HG03108 (cell line): ENCODE results near the gene UNK.
"Not testable (repeated sequence)": the region's sequence is repeated elsewhere in the genome, so short reads cannot be mapped to it uniquely, and the experiment has no call there.

Experiments
- ATAC-seq: cut with Tn5 transposase; IDR thresholded peaks from one replicate; pipeline ENCODE4 v1.9.1; 2021; ENCODE audit warnings: moderate library complexity; ENCODE audit not compliant: unreplicated experiment

Gene UNK

DNA sequence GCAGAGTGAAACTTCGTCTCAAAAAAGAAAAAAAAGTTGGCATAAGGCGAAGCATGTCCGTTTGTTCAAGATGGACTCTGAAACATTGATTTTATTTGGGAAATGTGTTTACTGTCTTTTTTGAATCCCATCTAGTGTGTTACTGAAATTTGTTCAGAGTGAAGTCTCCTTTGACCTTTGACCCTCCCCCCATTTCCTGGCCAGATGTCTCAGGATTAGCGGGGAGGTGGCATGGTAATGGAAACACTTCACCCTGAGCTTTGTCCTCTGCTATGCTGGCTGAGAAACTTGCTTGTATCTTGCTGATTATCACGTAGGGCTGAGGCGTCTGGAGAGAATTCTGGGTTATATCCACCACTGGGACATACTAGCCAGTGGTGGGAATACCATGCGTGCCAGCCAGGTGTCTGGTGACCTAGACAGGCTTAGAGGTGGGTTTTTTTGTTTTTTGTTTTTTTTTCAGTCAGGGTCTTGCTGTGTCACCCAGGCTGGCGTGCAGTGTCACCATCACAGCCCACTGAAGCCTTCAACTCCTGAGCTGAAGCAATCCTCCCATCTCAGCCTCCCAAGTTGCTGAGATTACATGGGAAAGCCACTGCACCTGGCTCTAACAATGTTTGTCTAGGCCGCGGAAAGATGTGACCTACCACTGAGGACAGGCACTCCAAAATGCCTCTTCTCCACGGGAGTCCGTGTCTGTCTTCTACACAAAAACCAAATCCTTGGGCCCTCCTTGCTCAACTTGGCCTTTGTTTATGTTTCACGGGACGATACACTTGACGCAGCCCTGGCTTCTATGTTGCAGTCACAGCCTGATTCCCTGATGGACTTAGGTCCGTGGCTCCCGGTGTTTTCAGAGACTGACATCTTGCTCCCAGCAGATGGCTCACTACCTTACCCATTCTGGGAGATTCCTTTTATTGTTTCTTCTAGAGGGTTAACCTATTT is 13.0 kb upstream of the UNK start:
- no peak for ATAC-seq

DNA sequence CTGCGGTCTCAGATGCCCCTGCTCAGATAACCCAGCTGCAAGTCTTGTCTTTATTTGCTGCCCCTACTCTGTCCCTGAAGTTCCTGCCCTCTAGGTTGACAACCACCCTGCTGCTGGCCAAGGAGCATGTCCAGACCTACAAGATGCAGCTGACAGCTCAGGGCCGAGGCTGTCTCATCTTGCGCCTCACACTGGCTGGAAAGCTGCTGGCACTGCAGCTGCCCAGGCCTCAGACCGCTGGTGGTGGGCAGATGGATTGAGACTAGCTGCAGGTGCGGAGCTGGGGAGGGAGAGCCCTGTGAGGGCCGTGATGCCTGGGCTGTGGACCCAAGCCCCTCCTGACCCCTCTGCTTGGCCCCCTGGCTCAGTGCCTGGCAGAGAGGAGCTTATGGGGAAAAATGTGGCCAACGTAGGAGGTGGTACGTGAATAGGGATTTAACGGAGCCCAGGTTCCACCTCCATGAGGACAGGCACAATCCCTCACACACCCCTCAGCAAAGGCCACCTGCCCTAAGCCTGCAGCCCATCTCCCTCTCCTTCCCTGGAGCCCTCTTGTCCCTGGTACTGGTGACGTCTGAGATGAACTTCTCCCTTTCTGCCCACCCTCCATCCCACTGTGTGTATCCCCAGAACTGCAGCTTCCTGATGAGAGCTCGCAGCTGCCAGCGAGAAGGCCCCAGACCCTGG is 11.3 kb upstream of the UNK start:
- ATAC-seq = no peak

DNA sequence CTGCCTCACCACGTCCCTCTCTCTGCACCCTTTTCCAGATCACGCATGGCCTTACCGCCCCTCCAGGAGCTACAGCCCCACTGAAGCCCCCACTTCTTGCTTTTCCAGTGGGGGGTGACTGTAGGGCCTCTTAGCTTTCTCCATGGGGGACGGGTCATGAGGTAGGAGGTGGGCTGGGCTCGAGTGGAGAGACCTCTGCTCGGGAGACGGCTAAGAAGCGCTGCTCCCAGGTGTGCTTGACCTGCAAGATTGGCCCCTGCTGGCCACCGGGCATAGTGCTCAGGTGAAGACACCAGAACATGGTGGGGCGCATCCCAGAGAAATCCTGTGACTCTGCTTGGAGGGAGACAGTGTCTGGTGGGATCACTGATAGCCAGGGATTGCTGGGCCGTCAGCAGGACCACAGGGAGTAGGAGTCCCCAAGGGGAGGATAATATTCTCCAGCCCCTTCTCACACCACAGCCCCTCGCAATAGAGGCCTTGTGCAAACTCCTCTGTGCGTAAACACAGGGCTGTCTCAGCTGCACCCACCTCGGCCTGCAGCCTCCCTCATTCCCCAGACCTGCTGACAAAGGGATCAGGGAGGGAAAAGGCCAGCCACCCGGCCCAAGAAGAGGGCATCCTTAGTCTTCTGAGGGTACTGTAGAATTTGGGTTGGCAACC is 10.7 kb upstream of the UNK start:
- no peak for ATAC-seq

DNA sequence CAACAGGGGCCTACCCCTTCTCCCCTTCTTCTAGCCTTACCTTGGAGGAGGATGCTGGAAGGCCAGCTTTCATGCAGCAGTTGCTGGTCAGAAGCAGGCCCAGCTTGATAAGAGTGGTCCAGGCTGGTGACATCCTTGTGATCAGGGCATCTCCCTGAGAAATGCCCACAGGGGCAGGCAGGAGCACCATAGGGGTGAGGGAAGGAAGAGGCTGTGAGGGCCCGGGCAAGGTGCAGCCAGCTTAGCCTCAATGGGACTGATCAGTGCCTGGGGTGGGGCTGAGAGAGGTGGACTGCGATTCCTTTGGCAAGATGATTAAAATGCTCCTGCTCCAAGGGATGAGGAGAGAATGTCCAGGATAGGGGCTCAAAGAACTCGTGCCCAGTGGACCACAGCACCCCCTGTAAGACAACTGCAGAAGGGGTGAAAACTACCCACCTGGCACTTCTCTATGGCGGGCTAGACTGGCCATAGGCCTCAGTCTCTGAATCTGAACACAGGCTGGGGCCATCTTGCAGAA is 10.1 kb upstream of the UNK start:
- no peak for ATAC-seq

DNA sequence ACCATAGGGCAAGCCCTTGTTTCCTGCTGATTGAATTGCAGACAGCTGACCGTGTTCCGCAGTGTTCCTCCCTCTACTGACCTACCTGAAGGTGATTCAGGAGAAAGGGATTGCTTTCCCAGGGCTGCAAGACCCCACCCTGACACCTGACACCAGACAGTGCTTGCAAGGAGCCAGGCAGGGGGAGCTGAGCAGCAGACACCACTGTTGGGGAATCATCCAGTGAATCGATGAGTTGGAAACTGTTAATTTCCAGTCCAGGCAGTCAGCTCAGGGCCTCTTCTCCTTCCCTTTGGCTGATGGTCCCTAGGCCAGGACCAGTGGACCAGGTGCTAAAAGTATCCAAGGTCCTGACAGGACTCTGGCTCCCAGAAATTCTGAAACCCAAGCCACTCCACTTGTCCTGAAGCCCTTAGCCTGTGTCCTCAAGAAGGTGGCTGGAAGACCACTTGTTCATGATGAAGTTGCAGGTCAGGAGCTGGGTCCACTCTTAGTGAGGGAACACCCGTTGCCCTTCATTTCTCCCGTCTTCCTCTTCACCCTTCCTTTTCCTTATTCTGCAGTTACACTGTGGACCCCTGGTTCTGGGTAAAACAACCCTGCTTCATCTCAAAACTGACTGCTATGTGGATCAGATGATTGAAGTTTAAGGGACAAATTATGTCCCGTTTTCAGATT is 9.5 kb upstream of the UNK start:
- no peak for ATAC-seq

DNA sequence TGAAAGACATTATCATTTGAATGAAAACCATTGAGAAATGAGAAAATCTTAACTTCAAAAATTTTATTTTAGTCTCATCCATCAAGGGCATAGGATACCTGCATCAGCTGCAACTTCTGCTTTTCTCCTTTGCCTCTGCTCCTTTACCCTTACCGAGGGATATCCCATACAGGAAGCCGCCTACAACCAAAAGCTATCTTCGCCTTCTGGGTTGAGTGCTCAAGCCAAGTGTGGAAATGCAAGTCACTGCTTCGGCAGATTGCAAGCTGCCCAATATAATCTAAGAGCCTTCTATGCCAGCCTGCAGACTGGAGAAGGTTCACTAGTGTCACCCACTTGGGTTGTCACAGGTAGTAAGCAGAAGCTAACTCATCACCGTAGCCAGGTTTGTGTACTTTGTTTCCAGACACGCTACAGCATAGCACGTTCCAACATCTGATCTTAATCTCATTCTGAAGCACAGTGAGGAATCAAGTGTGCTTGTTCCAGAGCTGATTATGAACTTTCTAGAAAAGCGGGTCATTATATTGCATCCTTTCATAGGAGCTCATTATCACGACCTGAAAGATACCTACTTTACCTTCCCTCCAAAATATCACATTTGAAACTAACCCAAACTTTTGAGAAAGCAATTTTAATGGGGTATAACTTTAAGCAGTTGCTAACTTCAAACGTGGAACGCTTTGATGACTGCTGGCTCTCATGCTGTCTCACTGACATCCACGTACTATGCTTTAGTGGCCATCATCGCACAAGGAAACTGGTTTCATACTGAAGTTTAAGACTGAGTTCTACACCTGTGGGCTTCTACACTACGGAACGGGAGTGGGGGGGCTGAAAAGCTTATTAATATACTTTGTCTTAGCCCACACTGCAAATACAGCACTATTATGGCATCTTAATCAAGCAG is 8.0 kb upstream of the UNK start:
- ATAC-seq = no peak

DNA sequence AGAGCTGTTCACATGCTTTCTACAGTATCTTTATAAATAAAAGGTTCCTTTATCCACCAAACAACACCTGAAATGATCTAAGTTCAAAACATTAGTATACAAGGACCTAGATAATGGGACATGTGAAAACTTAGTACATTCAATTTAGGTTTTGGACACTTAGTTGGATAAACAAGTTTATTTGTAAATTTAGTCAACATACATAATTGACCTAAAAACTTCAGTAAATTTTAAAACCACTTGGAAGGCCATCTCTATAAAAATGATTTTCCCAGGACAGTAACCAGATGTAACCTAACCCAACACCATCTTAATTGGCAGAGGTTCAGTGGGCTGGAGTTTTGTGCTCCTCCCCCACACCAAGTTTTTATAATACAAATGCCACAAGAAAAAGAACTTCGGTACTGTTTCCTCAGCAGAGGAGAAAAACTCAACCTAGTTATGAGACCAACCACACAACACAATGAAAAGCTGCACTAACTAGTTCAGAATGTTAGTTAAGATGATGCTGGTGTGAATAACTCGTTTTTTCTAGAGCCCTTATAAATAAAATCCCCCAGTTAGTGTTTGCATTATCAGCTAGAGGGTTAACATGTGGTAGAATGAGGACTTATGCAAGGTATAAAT is 7.2 kb upstream of the UNK start:
- no peak for ATAC-seq

DNA sequence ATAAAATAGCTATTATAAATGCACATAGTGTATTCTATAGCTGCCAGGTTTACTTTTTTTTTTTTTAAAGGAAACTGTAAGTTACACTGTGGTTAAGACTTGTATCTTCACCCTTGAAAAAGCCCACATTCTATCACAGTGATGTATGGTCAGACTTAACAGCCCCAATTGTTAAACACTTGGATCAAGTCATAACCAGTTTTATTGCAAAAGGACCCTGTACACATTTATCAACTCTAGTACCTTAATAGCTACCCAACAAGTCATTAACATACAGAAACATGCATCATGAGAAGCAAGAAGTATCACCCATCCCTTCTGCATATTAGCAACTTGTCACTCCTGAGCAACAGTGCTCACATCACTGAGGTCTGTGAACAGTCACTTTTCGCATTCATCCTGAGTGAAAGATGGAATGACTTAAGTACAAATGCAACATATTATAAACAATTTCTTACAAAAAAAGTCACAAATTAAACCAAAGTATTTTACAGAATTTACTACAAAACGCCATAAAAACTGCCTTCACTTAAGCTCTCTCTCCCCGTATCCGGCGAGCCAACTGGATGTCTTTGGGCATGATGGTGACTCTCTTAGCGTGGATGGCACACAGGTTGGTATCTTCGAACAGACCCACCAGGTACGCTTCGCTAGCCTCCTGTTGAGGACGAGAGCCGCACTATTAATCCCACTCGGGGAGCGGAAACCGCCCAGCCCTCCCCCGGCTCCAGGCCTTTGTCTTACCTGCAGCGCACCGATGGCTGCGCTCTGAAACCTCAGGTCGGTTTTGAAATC is 6.3 kb upstream of the UNK start:
- not testable (repeated sequence) for ATAC-seq

DNA sequence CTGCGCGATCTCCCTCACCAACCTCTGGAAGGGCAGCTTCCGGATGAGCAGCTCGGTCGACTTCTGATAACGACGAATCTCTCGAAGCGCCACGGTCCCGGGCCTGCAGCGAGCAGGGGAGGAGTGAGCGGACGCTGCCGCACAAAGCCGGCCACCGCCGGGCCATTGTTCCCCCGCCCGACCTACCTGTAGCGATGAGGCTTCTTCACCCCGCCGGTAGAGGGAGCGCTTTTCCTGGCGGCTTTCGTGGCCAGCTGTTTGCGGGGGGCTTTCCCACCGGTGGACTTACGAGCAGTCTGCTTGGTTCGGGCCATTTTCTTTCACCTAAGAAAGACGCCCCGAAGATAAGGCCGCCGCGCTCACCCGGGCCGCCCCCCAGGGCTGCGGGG is 5.8 kb upstream of the UNK start:
- ATAC-seq = peak; percentile 5

DNA sequence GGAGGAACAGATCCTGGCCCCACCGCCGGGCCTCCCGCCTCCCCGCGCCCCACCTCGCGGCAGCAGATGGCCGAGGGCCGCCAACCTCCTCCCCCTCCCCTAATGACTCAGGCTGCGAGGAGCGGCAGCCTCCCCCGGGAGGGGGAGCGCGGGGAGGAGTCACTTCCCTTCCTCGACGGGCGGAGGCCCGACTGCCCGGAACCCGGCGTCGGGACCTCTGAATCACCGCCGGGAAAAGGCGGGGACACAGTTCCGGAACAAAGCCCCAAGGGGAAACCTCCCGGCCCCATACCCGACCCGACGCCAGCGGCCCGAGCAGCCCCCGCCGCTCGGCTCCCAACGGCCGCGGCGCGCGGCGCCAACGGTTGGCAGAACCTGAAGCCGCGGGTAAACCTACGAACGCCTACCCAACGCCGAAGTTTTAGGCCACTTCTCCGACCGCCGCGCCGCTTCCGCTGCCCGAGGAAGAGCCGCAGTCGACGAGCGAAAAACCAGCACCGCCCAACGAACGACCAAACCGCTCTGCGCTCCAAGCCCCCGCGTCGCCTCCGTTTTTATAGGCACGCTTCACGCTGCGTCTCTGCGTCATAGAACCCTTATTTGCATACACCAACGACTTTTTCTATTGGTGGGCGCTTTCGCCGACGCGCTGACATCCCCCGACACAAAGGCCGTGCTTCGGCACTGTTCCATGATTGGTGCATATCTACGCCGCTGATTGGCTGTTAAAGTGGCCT is 5.2 kb upstream of the UNK start:
- peak; percentile 69 for ATAC-seq

DNA sequence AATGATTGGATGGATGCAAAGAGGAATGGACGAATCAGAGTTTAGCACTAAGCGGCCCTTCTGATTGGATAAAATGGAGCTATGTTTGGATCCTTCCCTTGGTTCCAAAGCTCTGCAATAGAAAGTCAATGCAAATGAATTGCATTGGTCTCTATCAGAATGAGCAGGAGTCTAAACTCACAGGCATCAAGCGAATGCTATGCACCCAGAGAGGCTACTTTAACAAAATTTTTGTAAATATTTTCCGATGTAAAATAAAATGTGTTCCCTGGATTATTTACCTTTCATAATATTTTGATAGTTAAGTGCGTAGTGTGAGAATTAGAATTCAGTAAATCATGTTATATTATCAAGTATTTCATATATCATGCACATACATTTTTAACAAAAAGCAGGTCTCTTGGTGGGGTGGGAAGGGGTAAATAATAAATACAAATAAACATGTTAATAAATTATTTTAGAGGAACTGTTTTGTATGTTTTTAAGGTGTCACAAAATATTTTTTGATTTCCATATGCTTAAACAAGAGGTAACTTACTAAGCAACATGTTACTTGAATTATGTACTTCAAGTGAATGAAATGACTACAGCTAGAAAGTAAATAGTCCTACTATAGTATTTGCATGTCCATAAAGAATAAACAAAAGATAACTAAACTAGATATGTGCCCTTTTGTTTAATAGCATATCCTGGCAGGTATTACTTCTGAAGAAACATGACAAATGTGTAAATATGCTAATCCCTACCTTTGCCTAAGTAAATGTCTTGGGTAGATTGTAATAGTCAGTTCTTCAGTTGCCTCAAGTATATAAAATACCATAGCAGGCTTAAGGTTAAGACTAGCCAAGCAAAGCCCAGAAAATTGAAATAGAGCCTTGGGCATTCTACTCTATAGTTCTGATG is 4.4 kb upstream of the UNK start:
- no peak for ATAC-seq

DNA sequence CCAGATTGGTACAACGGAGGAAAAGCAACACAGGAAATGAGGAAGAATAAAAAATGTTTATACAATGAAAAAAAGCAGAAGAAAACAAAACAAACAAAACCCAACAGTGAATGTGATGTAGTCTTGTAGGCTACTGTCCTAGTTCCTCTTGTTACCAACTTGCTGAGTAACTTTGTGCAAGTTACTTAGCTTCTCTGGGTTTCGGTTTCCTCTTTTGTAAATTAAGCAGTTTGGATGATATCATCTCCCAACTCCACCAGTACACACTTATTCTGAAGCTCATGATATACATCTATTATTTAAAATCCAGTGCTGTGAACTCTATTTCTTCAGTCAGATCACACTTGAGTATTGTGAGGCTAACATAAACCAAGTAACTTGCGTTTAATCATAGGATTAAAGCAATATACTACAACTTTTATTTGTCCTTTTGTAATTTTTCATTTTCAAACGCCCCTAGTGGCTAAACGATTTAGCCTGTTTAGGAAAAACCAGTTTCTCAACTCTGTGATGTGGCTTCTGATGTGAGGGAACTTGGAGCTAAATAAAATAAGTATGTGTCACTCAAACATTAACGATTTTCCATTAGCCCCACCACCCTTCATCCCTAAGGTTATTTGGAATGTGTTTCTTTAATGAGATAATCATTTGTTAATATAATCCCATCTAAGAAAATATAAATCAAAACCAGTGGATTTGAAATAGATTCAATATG is 1.4 kb upstream of the UNK start:
- ATAC-seq = no peak

DNA sequence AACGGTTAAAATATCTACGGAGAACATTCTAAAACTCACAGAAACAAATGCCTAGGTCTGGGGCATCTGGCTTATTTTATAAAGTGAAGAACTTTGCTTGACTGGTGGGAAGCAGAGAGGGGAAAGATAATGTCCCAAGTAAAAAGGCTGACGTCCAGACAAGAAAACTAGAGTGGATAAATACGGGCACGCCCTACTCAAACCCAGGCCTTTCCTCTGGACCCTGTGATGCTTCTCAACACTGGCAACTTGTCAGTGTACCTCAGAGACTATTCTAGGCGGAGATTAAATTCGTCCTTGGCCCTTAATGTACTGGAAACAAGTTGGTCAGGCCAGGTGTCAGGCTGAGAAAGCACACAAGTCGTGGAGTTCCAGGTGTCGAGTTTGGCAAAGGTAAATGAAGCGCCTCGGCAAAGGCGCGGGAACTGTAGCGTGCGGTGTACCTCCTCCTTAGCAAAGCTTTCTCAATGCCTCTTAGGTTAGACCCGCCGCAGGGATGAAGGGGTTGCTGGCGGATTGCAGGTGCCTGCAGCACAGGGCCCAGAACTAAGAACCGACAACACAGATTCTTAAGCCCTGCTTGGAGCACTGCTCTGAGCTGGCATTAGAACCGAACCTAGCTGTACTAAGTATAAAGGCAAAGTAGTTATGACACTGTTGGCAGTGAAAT is 668 bp upstream of the UNK start:
- no peak for ATAC-seq

DNA sequence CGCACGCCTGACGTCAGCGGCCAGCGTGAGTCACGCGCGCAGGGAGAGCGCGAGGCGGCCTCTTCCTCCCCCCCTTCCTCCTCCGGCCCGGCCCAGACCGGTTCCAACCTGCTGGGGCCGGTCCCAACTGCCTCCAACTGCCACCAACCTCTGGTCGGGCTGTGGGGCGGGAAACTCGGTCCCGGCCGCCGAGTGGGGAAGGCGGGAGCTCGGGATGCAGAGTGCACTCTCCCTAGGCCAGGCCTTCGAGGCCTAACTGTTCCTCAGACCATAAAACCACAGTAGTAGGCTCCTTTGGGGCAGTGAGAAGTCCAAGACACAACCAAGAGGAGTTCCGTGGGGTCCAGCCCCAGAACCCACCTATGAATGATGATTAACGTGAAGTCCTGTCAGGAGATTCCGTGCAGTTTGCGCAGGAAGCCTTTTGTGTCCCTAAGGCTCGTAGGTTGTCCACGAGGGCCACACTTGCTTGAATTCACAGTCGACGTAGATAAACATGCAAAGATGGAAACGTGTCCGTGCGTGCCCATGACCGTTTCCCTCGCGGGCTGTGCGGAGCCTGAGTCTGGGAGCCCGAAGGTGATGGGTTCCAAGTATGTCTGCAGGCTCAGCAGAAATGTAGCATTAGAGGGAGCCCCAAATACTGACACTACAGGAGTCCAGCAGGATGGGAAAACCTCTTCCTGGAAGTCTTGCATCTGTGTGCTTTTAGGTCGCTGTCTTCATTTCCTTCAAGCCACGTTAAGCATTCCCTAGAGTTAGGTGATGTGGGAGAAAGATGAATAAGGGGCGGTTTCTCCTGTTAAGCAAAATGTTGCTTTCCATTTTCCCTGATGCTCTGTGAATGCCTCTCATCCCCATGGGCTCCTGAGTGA is 647 bp downstream of the UNK start:
- ATAC-seq = peak; percentile 45

DNA sequence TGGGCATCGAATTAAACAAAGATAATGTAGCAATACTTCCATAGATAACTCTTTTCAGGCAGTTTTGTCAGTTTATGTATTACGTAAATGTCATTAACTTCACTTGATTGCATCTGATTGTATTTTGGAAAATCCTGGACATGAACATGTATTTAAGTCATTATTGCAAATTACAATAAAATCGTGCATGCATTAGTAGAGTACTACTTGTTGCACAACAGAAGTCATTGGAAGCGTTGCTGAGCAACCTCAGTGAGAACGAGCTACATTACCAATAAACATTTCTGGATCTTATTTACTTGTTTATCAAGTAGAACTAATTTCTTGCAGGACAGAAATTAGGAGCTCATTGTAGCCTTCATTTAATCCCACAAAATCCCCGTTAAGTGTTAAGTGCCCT is 6.6 kb downstream of the UNK start:
- no peak for ATAC-seq
